HUDEP-2 (cell line): ENCODE data around the gene LMOD1.

Source experiments
- DNase-seq, 76 experiments: peaks; one replicate each; lab custom pipeline; 2025; ENCODE audit not compliant: unreplicated experiment in 76 of 76; lab: John Stamatoyannopoulos, UW

Gene LMOD1

GRCh38 chr1:201949491-201949890 is 3.1 kb upstream of the LMOD1 start:
- DNase-seq, result no peak

- DNase-seq, result no peak
Observed at GRCh38 chr1:201947697-201948008, 1.3 kb upstream of the LMOD1 start.

- no peak for DNase-seq
Observed at GRCh38 chr1:201945863-201946223, 505 bp downstream of the LMOD1 start.

- DNase-seq, result peak in 1 of 76 experiments; percentile 9
Observed at GRCh38 chr1:201945157-201945556, 1.2 kb downstream of the LMOD1 start.

GRCh38 chr1:201944639-201945038 is 1.7 kb downstream of the LMOD1 start:
- no peak for DNase-seq

GRCh38 chr1:201944002-201944401 is 2.3 kb downstream of the LMOD1 start:
- DNase-seq, result no peak

- no peak for DNase-seq
Observed at GRCh38 chr1:201942129-201942495, 4.2 kb downstream of the LMOD1 start.

GRCh38 chr1:201941420-201942128 is 4.8 kb downstream of the LMOD1 start:
- peak in 1 of 76 experiments; percentile 15 for DNase-seq

GRCh38 chr1:201940316-201940715 is 6.0 kb downstream of the LMOD1 start:
- peak in 1 of 76 experiments; percentile 3 for DNase-seq

- DNase-seq, result no peak
Observed at GRCh38 chr1:201939574-201939973, 6.8 kb downstream of the LMOD1 start.

GRCh38 chr1:201939148-201939547 is 7.2 kb downstream of the LMOD1 start:
- no peak for DNase-seq

- DNase-seq, result no peak
Observed at GRCh38 chr1:201938440-201939035, 7.8 kb downstream of the LMOD1 start.

GRCh38 chr1:201937624-201938213 is 8.6 kb downstream of the LMOD1 start:
- no peak for DNase-seq

GRCh38 chr1:201933840-201934430 is 12.4 kb downstream of the LMOD1 start:
- no peak for DNase-seq

- DNase-seq, result no peak
Observed at GRCh38 chr1:201930803-201931202, 15.5 kb downstream of the LMOD1 start.

- no peak for DNase-seq
Observed at GRCh38 chr1:201930137-201930536, 16.2 kb downstream of the LMOD1 start.

GRCh38 chr1:201928266-201928665 is 18.1 kb downstream of the LMOD1 start:
- DNase-seq, result no peak

- DNase-seq, result no peak
Observed at GRCh38 chr1:201925981-201926645, 20.2 kb downstream of the LMOD1 start.

GRCh38 chr1:201925301-201925567 is 21.1 kb downstream of the LMOD1 start:
- DNase-seq, result no peak

GRCh38 chr1:201921952-201922558 is 24.3 kb downstream of the LMOD1 start:
- DNase-seq, result no peak

- DNase-seq, result no peak
Observed at GRCh38 chr1:201918343-201918742, 28.0 kb downstream of the LMOD1 start.
